Fibroblast of pulmonary artery (primary cell): ENCODE results near the gene NTN5.

Experiments
- DNase-seq: peaks from one replicate; pipeline ENCODE4 v3.0.0-alpha.2; 2010; ENCODE audit warnings: low read depth
- H3K4me3 ChIP-seq: replicated peaks from 2 replicates; pipeline ENCODE4 v1.5.1; 2011; ENCODE audit warnings: low read depth, mild to moderate bottlenecking, control low read depth, low read length, moderate library complexity
- CTCF ChIP-seq: IDR thresholded peaks from 2 replicates; pipeline ENCODE4 v1.5.1; 2011; ENCODE audit warnings: mild to moderate bottlenecking, control low read depth, low read length, inconsistent platforms; ENCODE audit errors: missing control alignments

Gene NTN5

GRCh38 chr19:48627201-48627864 is 45.5 kb downstream of the NTN5 start:
- no peak for DNase-seq
- TF ChIP-seq CTCF: no peak
- H3K4me3 ChIP-seq: no peak overlapping the region

- no peak overlapping the region for H3K4me3 ChIP-seq
- no peak for DNase-seq
- TF ChIP-seq CTCF: no peak
Observed at GRCh38 chr19:48625891-48626327, 46.9 kb downstream of the NTN5 start.

GRCh38 chr19:48624791-48625723 is 47.8 kb downstream of the NTN5 start:
- peak overlapping the region; percentile 64 for H3K4me3 ChIP-seq
- no peak for TF ChIP-seq CTCF
- DNase-seq: no peak

GRCh38 chr19:48624067-48624594 is 48.7 kb downstream of the NTN5 start:
- peak; percentile 98 for DNase-seq
- TF ChIP-seq CTCF: no peak
- H3K4me3 ChIP-seq: peak overlapping the region; percentile 64

GRCh38 chr19:48623556-48624066 is 49.2 kb downstream of the NTN5 start:
- peak overlapping the region; percentile 47 for H3K4me3 ChIP-seq
- no peak for TF ChIP-seq CTCF
- no peak for DNase-seq

- DNase-seq: no peak
- no peak for TF ChIP-seq CTCF
- peak overlapping the region; percentile 100 for H3K4me3 ChIP-seq
Observed at GRCh38 chr19:48619692-48620585, 52.9 kb downstream of the NTN5 start.
